GM20000 (cell line): Measurements from ENCODE around the gene RALGPS1.

ENCODE experiments used
- DNase-seq: peaks from one replicate; pipeline ENCODE4 v3.0.0; 2012; ENCODE audit warnings: low spot score
- CTCF ChIP-seq: IDR thresholded peaks from 2 replicates; pipeline ENCODE4 v1.5.1; 2012; ENCODE audit warnings: mild to moderate bottlenecking, control low read depth; ENCODE audit errors: extremely low read depth, missing control alignments

RALGPS1 gene

GRCh38 chr9:127039492-127039891 lies 124.9 kb downstream of the RALGPS1 start:
- no peak for DNase-seq
- TF ChIP-seq CTCF = no peak

- no peak for TF ChIP-seq CTCF
- no peak for DNase-seq
These were observed 130.6 kb downstream of the RALGPS1 start for GRCh38 chr9:127045148-127045547.

- DNase-seq = no peak
- TF ChIP-seq CTCF = no peak
These were observed 133.4 kb downstream of the RALGPS1 start for GRCh38 chr9:127047971-127048370.

- no peak for TF ChIP-seq CTCF
- no peak for DNase-seq
These were observed 134.5 kb downstream of the RALGPS1 start for GRCh38 chr9:127049044-127049443.

GRCh38 chr9:127049581-127049980 lies 135.0 kb downstream of the RALGPS1 start:
- no peak for DNase-seq
- TF ChIP-seq CTCF = no peak

- DNase-seq = no peak
- TF ChIP-seq CTCF = no peak
These were observed 135.6 kb downstream of the RALGPS1 start for GRCh38 chr9:127050152-127050551.

GRCh38 chr9:127050591-127051001 lies 136.0 kb downstream of the RALGPS1 start:
- no peak for DNase-seq
- TF ChIP-seq CTCF = no peak
